Stimulated activated CD4-positive, alpha-beta T cell treated with anti-CD3 and anti-CD28 coated beads, Interleukin-1b, Interleukin-23, amount 100 ng/mL, for 24 hours (primary cell): Measurements from ENCODE around the gene ADAM22.

Source experiments
- DNase-seq, 4 experiments: peaks; one replicate each; pipeline ENCODE4 v3.0.0-alpha.2; 2020; ENCODE audit warnings: low read depth in 4 of 4, low spot score in 1 of 4

Gene ADAM22

DNA sequence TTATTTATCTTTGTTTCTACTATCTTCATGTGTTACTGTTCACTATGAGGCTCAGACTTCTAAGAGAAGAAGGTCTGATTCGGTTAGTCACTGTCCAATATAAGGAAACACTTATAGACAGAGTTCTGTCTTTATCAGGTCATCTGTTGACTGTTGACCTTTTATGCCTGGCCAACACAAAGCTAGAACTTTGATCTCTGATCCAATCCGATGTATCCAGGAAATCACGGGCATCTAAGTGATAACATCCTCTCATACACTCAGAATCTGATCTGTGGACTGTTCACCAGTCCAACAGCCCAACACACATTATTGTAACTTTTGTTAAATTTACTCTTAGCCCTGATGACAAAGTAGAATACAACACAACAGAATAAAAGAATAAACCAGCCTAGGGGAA is 171.2 kb downstream of the ADAM22 start:
- DNase-seq: no peak

DNA sequence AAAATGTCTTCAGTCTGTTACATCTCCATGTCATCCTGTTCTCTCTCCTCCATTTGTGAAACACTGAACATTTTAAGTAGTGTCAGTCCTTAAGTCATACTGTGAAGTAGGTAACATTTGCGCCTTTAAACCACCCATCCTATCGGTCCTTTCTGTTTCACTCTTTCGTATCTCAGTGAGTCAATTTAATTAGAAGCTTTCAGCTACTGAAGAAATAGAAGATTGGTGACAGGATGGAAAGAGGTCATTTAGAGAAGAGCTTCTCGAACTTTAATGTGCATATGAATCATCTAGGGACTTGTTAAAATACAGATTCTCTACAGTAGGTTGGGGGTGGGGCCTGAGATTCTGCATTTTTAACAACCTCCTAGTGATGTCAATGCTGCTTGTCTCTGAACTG is 172.4 kb downstream of the ADAM22 start:
- DNase-seq: no peak

DNA sequence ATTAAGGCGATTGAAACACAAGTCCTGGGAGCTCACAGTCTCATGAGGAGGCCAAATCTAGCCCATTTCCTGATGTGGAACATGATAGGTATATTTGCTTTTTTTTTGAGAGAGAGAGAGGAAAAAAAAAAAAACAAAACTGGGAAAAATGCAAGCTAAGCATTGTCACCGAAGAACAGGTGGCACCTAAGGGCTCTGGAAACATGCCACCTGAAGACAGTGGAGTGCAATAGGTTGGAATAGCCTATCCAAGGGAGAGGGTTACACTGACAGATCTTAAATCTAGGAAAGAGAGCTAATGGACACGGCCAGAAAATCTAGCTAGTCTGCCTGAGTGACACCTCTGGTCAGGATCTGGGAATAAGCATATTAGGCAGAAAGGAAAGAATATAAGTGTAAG is 175.6 kb downstream of the ADAM22 start:
- no peak for DNase-seq

DNA sequence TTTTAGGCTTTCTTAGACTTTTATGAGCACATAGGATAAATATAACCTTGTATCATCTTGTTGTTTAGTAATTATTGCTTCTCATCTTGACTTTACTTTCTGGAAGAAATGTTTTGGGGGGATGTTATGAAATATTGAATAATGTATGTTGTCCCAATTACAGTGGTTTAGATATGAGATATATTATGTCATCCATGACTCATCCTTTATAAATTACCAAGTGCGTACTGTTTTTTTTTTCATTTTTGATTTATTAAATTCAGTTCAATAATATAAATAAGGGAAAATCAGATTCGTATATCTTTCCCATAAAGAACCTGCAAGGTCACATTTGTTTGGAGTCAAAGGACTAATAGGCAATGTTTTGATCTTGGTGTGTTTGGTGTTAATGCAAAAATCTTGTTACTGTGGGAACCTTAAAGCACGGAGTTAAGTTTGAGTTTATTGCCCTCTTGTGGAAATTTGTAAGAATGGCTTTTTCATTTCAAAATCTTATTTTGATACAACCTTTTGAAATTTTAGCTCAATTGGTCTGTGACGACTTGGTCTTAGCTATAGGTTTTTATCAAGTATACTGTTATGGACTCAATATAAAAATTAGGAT is 177.2 kb downstream of the ADAM22 start:
- DNase-seq: no peak

DNA sequence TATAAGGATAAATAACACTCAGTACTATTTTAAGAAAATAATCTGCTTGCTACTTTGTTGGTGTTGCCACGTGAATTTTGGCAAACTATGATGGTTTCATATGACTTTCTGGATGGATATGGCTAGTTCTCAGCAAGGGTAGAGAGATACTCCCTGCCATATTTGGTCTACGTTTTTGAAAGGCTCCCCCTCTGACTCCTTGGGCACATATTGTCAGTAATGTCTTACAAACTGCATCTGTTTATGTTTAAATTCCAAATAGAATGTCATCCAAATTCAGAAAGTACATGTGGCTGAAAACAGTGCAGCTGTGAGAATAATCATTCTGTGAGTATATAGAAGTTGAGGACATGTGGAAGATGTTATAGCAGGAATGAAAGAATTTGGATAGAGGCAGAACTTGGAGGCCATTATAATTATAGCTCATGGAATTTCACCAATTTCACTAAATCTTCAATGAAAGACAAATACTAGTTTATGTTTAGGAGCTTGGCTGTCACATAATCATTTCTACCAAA is 178.0 kb downstream of the ADAM22 start:
- no peak for DNase-seq

DNA sequence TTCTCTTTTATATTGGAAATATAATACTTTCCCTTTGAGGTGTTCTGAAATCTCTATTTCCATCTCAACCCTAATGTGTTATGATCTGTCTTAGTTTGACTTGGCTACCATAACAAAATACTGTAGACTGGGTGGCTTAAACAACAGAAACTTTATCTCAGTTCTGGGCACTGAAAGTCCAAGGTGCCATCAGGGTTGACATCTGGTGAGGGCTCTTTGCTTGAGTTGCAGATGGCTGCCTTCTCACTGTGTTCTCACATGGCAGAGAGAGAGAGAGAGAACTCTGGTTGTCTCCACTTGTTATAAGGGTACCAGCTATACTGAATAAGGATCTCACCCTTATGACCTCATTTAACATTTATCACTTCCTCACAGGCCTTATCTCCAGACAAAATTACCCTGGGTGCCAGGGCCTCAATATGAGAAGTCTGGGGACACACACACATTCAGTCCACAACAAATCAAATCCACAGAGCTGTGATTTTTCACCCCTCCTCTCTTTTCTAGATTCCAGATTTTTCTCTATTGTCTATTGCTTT is 181.3 kb downstream of the ADAM22 start:
- no peak for DNase-seq

DNA sequence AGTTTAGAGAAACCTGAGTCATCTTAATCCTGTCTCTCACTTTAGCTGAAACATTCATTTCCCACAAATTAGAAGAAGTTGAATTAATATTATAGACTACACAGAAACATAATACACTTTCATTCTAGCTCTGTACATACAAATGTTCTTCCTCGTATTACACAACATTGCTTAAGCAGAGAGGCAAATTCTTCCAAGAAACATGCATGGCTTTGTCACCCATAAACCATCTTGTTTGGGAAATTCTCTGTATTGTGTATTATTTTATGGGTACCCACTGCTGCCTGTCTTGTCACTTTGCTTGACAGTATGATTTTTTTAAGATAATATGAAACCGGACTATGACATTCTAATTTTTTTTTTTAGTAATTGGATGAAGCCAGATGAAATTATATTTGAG is 181.8 kb downstream of the ADAM22 start:
- DNase-seq: no peak

DNA sequence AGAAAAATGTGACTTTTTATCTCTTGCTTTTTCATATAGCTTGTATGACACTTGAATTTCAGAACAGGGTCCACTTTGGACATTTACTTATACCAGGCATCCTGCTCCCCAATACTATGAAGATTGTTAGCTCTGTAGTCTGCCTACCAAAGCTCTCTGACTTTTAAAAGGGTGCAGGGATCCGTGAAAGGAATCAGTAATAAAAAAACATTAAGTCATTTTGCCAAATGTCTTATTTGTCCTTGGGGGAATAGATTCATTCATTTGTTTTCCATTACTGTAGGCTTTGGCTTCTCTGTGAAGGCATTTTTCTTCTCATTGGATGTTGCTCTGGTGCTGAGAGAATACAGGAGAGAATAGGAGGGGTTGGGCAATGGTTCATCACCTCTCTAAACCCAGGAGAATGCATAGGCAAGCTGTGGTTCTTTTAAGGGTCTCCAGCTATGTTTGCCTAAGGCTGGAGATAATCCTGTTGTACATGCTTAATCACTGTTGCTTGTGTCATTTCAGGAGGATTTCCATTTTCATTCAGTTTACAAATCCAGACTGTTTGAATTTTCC is 182.3 kb downstream of the ADAM22 start:
- DNase-seq: no peak

DNA sequence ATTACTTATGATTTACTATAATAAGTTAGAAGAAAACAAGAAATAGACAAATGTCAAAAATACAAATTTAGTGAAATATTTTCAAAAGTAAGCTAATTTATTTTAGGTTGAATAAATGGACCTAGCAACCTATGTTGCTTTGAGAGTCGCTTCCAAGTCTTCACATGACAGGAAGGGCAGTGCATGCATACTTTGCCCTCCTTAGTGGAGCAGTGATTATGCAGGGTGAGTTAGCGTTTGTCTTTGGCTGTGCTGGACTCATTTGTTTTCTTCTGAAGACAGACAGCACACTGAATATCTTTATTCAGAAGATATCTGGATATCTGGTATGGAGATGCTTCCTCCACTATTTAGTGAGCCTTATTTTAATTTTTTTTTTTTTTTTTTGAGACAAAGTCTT is 183.3 kb downstream of the ADAM22 start:
- no peak for DNase-seq

DNA sequence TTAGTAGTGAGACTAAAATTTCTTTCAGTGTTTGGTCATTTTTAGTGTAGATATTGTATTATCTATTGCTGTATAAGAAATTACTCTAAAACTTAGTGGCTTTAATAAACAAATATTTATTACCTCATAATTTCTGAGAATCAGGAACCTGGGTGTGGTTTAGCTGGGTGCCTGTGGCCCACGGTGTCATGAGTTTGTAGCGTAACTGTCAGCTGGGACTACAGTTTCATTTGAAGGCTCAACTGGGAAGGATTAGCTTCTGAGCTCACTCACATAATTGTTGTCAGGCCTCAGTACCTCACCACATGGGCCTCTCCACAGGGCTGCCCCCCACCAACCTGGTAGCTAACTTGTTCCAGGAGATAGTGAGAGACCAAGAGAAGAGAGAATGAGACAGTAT is 187.3 kb downstream of the ADAM22 start:
- DNase-seq: no peak

DNA sequence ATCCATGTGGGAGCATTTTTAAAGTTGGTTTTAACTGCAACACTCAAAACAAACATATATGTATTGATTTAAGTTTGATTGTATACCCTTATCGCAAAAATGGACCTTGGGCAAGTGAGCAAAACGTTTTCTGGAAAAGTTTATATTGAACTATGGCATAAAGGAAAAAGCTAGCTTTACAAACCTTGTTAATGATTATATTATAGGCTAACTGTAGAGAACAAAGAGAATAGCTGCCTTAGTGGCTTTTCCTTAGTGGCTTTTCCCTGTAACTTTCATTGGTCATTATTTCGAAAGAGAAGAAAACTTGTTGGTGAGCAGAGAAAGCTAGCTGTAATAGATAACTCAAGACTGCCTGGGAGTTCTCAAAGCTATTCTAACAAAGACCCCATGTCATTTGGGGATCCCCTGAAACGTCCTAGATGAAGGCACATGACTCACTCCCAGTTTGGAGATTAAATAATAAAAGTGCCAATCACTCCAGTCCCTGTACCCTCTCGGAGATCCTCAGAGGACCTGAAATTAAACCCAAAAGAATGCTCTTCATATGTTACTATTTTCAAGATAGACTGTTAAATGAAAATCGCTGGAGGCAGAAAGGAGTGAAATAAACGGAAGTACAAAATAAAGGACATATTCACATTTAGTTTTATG is 193.7 kb downstream of the ADAM22 start:
- DNase-seq: no peak

DNA sequence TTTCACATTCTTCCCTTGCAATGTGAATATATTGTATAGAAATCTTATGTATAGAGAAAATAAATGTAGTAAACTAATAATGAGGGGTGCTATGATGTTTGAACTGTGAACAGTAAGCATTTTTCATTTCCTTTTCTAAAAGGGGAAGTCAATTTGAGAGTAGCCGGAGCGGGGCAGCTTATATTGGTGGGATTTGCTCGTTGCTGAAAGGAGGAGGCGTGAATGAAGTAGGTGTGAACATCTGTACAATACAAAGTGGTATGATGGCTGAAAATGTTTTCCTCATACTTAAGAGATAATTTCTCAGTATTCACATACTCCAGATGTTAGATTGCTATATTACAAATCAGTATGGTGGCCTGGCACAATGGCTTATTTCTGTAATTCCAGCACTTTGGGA is 198.7 kb downstream of the ADAM22 start:
- no peak for DNase-seq

DNA sequence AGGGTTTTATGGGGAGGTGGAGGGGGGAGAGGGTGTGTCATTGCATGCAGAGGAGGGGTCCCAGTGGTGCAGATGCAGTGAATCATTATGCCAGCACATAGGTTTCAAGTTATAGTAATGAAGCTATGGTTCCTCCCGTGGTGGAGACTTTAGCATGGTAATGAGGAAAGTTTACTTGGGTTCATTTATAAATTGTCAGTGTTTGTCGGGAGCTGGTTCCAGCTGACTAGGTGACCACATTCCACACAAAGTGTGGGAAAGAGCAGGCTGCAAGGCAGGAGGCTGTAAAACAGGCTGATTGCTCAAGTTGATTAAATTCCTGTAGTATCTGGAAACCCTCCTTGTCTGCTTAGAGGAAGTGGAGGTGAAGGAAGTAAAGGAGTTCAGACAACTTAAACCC is 206.9 kb downstream of the ADAM22 start:
- no peak for DNase-seq

DNA sequence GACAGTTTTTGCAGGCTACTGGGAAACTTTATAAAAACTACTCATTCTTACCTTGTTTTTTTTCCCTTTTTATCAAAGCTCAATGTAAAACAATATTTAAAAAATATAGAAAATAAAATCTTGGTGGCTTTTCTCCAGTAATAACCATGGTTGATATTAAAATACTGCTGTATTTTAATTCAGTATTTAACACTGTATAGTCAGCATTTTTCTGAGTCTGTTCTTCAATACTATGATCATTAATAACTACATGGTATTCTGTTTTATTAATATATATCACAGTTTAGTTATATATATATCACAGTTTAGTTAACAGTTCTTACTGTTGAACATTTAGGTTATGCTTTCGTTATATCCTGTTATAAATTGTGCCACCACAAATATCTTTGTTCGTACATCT is 207.4 kb downstream of the ADAM22 start:
- DNase-seq: no peak

DNA sequence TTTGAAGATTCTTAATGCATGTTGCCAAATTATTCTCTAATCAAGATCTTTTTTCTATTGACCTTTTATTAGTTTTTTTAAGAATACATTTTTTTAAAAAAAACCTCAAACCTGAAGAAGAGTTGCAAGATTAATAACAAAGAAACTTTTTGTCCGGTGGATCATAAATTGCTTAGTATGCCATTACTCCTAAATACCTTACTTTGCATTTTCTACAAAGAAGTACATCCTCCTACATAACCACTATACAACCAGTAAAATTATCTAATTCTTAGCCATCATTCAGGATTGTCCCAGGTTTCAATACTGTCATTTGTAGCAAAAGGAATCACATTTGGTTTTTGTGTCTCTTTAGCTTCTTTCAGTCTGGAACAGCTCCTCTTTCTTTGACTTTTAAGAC is 207.9 kb downstream of the ADAM22 start:
- no peak for DNase-seq

DNA sequence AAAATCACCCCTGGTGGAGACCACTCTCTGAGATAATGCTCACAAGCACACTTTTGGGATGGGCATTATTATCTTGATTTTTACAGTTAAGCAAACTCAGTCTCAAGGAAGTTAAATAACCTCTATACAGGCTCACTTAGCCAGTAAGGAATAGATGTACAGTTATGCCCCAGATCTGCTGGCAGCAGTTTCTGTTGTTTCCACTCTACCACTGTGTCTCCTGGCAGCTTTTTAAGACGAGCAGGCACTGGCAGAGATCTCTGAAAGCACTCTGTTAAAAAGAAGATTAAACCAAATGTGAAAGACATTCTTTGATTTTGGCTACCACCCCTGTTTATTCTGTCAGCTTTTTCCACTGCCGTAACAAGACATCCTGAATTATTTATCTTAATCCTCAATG is 212.6 kb downstream of the ADAM22 start:
- DNase-seq: no peak

DNA sequence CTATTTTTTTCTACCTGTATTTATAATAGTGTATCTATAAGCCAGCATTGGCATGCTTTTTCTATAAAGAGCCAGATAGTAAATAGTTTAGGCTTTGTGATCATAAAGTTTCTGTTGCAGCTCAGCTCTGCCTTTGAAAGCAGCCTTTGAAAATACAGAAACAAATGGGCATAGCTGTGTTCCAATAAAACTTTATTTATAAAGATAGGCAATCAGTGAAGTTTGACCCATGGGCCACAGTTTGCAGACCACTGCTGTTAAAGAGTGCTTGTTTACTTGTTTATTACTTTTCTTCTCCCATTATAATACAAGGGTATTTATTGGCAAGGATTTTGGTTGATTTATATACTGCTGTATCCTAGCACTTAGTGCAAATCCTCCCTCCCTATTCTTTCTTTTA is 213.3 kb downstream of the ADAM22 start:
- DNase-seq: no peak

DNA sequence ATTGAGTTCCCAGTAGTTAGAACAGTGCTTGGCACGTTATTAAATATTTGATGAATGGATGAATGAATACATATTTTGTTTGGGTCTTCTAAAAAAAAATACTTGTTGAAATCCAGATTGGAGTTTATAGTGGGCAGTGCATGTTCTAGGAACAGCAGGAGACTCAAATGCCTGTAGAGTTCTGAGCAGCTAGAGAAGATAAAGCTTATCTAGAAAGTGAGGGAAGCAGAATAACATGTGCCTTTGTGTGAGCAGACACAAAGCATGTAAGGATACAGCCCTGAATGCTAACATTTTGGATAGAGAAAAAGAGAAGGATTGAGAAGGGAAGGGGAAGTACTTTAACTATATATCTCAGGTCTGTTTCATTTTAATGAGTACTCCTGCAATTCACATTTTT is 213.9 kb downstream of the ADAM22 start:
- no peak for DNase-seq

DNA sequence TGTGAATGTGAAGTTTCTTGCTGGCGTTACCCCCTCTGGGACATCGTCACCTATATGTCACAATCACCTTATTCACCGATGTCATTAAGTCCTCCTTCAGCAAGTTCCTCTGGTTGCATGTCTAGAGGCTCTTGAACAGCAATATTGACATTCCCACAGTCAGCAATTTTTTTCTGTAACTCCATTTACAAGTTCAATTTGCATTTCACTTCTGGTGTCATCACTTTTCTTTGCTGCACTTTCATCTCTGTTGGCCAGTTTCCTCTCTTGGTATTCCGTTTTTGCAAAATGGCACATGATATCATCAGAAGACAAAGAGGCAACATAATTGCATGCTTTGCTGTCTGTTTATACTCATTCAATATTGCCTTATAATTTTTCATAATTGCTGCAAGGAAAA is 216.0 kb downstream of the ADAM22 start:
- DNase-seq: no peak

DNA sequence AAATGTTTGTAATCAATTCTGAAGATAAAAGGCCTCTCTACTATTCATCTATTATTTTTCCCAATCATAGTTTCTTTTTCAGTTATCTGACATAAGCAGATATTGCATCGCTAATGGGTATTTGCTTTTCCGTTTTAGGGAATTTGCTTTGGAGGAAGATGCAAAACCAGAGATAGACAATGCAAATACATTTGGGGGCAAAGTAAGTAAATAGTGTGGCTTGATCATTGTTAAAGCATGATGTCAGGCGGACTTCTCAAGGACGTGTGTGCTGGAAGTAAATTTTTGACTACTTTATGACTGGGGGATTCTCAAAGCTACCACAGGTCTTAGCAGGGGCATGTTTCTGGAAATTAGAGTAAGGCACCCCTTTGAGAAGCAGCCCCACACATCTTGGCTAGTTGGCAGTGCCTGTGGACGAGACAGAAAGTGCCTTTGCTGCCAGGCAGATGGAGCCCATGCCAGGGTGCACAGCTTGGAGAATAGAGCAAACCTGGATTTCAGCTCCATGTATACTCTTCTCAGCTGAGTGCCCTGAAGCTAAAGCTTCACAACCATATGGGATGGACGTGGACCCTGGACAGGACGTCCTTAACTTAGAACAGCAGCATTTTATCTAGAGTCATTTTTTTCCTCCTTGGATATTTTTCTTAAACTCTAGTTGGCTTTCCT is 217.2 kb downstream of the ADAM22 start:
- DNase-seq: no peak

DNA sequence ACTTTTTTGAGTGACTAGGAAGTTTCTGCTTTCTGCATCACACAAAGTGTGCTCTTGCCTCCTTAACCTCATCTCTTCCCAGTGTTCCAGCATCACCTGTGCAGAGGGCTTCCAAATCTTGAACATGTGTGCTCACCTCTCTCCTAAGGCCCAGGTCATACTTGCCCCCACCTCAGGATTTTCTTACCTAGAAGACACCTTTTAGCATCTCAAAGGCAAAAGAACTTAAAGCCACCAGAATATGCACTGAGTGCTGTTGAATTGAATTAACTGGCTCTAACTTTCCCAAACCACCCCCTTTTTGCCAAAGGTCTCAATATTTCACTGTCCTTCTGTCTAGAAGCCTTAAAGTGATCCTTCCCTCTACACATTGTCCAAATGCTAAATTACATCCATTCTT is 219.3 kb downstream of the ADAM22 start:
- DNase-seq: no peak

DNA sequence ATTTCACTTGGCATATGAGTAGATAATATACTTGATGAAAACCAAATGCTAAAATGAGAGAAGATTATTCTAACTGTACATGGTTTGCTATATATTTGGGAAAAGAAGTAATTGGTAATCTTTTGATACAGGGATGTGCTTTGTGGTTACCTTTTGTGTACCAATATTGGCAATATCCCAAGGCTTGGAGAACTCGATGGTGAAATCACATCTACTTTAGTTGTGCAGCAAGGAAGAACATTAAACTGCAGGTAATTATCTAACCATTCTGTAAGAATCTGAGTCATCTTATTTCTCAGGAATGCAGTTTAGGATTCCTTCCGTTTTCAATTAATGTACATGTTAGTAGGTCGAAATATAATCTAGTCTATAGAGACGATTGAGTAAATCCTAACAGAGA is 221.7 kb downstream of the ADAM22 start:
- no peak for DNase-seq
